Endothelial cell of umbilical vein (primary cell): ENCODE results near the gene CCDC197. TPM values are rescaled to one million over a fixed set of nuclear protein-coding genes. Genes with fewer than 3 reads are reported as not detected.

Experiments used
- BruUV-seq: library from RNA; stranded (reverse); fragments of 400-500 nt; replicated peaks from 2 replicates; lab custom pipeline; 2021; lab: Mats Ljungman, UMichigan
- CTCF ChIA-PET: fragments of 300-600, 350-600 bp; sonication (Branson Sonifier 250); formaldehyde crosslinking; loops from one replicate; lab custom pipeline; 2021; ENCODE audit warnings: antibody characterized with exemption, inconsistent platforms; lab: Charles Lee
- POLR2A ChIA-PET: fragments of 300-600, 350-600 bp; sonication (Branson Sonifier 250); formaldehyde crosslinking; loops from one replicate; lab custom pipeline; 2021; ENCODE audit warnings: antibody characterized with exemption, inconsistent platforms; lab: Charles Lee
- DNase-seq: peaks from one replicate; pipeline ENCODE4 v3.0.0-alpha.2; 2011; ENCODE audit warnings: low read depth, low spot score
- FAIRE-seq: peaks from 2 replicates; lab custom pipeline; 2011; peaks lifted over from hg19 to GRCh38; lab: Jason Lieb, UNC
- H2AFZ ChIP-seq: 2 replicates; pipeline ENCODE4 v1.6.0; 2012; ENCODE audit warnings: low read depth, low read length, control low read depth, inconsistent platforms
- H3K27ac ChIP-seq: 2 replicates; pipeline ENCODE4 v1.5.1; 2011; ENCODE audit warnings: low read depth, mild to moderate bottlenecking, control low read depth, low read length, moderate library complexity; ENCODE audit not compliant: insufficient read depth
- H3K27me3 ChIP-seq, 2 experiments: 2 replicates each; pipeline versions ENCODE4 v1.6.0 to v1.6.1; 2011; ENCODE audit warnings: low read length in 2 of 2, mixed read lengths in 1 of 2; ENCODE audit not compliant: control insufficient read depth in 2 of 2, insufficient read depth in 2 of 2
- H3K36me3 ChIP-seq, 2 experiments: 2 replicates in 1 of 2; 3 replicates in 1 of 2; pipeline ENCODE4 v1.5.1; 2011; ENCODE audit warnings: low read length in 2 of 2, mild to moderate bottlenecking in 1 of 2, moderate library complexity in 1 of 2; ENCODE audit not compliant: control insufficient read depth in 2 of 2, insufficient read depth in 2 of 2; ENCODE audit errors: extremely low read depth in 1 of 2
- H3K4me1 ChIP-seq: 3 replicates; pipeline ENCODE4 v1.5.1; 2011; ENCODE audit warnings: mild to moderate bottlenecking, low read length; ENCODE audit not compliant: control insufficient read depth, insufficient read depth; ENCODE audit errors: extremely low read depth
- H3K4me2 ChIP-seq: 2 replicates; pipeline ENCODE4 v1.6.1; 2011; ENCODE audit warnings: low read length, control low read depth, mixed read lengths; ENCODE audit not compliant: insufficient read depth
- H3K4me3 ChIP-seq, 3 experiments: fragments of 200-600 bp in 1 of 3; sonication (generic), shearing (Covaris generic) in 1 of 3; replicated peaks in 1 of 3; 2 replicates each; pipeline ENCODE4 v1.5.1; 2011 to 2016; ENCODE audit warnings: control low read depth in 3 of 3, low read length in 3 of 3, mild to moderate bottlenecking in 2 of 3, inconsistent platforms in 1 of 3, low read depth in 1 of 3, moderate library complexity in 1 of 3; ENCODE audit not compliant: insufficient read depth in 1 of 3
- H3K79me2 ChIP-seq: 2 replicates; pipeline ENCODE4 v1.6.0; 2012; ENCODE audit warnings: low read length, inconsistent platforms; ENCODE audit not compliant: control insufficient read depth, insufficient read depth
- H3K9ac ChIP-seq: replicated peaks from 2 replicates; pipeline ENCODE3; 2011; ENCODE audit warnings: low read length, control low read depth; ENCODE audit not compliant: insufficient read depth; ENCODE audit errors: extremely low read depth
- H3K9me1 ChIP-seq: replicated peaks from 3 replicates; pipeline ENCODE4 v1.6.0; 2011; ENCODE audit warnings: mild to moderate bottlenecking, low read length; ENCODE audit not compliant: control insufficient read depth, insufficient read depth; ENCODE audit errors: extremely low read depth
- H3K9me3 ChIP-seq: replicated peaks from 2 replicates; pipeline ENCODE4 v1.5.1; 2012; ENCODE audit warnings: low read length, inconsistent platforms; ENCODE audit not compliant: control insufficient read depth, insufficient read depth
- H4K20me1 ChIP-seq: replicated peaks from 2 replicates; pipeline ENCODE3; 2011; ENCODE audit warnings: mild to moderate bottlenecking, low read length; ENCODE audit not compliant: control insufficient read depth, insufficient read depth; ENCODE audit errors: extremely low read depth
- EZH2 ChIP-seq: IDR thresholded peaks from 2 replicates; pipeline ENCODE4 v1.6.1; 2012; ENCODE audit warnings: borderline replicate concordance, low read depth, mild to moderate bottlenecking, moderate library complexity, low read length, inconsistent platforms; ENCODE audit not compliant: severe bottlenecking
- FOS ChIP-seq: IDR thresholded peaks from 2 replicates; pipeline ENCODE4 v1.6.1; 2011; ENCODE audit warnings: mild to moderate bottlenecking, low read length, moderate library complexity, borderline replicate concordance; ENCODE audit not compliant: insufficient read depth
- GATA2 ChIP-seq: IDR thresholded peaks from 2 replicates; pipeline ENCODE4 v1.7.0; 2011; ENCODE audit warnings: low read depth, mild to moderate bottlenecking, moderate library complexity, mixed read lengths, low read length; ENCODE audit not compliant: insufficient read length, insufficient read depth
- JUN ChIP-seq: IDR thresholded peaks from 2 replicates; pipeline ENCODE4 v1.6.1; 2011; ENCODE audit warnings: borderline replicate concordance, low read depth; ENCODE audit not compliant: insufficient read length, insufficient read depth
- MYC ChIP-seq: IDR thresholded peaks from one replicate; pipeline ENCODE4 v1.6.1; 2011; ENCODE audit warnings: mild to moderate bottlenecking, low read depth, low read length
- POLR2A ChIP-seq: IDR thresholded peaks from 2 replicates; pipeline ENCODE4 v1.6.1; 2012; ENCODE audit warnings: low read depth, mild to moderate bottlenecking, control low read depth, low read length
- POLR2AphosphoS5 ChIP-seq: IDR thresholded peaks from 2 replicates; pipeline ENCODE4 v1.6.1; 2012; ENCODE audit warnings: low read depth, mild to moderate bottlenecking, control low read depth, low read length, moderate library complexity; ENCODE audit not compliant: insufficient read depth
- dilution Hi-C: fragments of 300-500 bp; cut with MboI; formaldehyde crosslinking; loops from one replicate; pipeline ENCODE4 v1.15.0; 2019; ENCODE audit warnings: low sequenced_read_pairs; ENCODE audit not compliant: extremely low pct_ligation_motif_present
- intact Hi-C: fragments of 100-400 bp; cut with micrococcal nuclease; formaldehyde crosslinking; loops from one replicate; pipeline ENCODE4 v1.10.0; 2022
- polyA plus RNA-seq, 4 experiments: library from polyadenylated mRNA; depleted of rRNA in 3 of 4; stranded (reverse) in 3 of 4; unstranded in 1 of 4; fragments of >200 nt; gene quantifications; 2 replicates each; pipeline versions ENCODE4 v1.2.1 to v1.2.3, GENCODE V29; 2011 to 2012; ENCODE audit warnings: missing spikeins in 1 of 4
- total RNA-seq: library from RNA; stranded (reverse); gene quantifications from 2 replicates; pipeline ENCODE4 v1.2.3, GENCODE V29; 2021
- TF ChIP-seq, protein P1 (sequence below): IDR thresholded peaks from 2 replicates; pipeline ENCODE4 v1.6.1; 2011; ENCODE audit not compliant: insufficient read depth, insufficient read length
- TF ChIP-seq, protein P2 (sequence below), 2 donors: IDR thresholded peaks; 1 replicate in 1 of 2; 2 replicates in 1 of 2; pipeline ENCODE4 v1.5.1; 2011; ENCODE audit warnings: low read length in 2 of 2, mild to moderate bottlenecking in 2 of 2, moderate library complexity in 2 of 2, control low read depth in 1 of 2, inconsistent platforms in 1 of 2, low read depth in 1 of 2; ENCODE audit not compliant: insufficient read depth in 1 of 2; ENCODE audit errors: extremely low read depth in 1 of 2

CCDC197 gene
- total and polyA plus RNA-seq, 2 donors (not counting 3 experiments of a cell fraction or from before 2014, with no cell fraction given), result not detected

DNA sequence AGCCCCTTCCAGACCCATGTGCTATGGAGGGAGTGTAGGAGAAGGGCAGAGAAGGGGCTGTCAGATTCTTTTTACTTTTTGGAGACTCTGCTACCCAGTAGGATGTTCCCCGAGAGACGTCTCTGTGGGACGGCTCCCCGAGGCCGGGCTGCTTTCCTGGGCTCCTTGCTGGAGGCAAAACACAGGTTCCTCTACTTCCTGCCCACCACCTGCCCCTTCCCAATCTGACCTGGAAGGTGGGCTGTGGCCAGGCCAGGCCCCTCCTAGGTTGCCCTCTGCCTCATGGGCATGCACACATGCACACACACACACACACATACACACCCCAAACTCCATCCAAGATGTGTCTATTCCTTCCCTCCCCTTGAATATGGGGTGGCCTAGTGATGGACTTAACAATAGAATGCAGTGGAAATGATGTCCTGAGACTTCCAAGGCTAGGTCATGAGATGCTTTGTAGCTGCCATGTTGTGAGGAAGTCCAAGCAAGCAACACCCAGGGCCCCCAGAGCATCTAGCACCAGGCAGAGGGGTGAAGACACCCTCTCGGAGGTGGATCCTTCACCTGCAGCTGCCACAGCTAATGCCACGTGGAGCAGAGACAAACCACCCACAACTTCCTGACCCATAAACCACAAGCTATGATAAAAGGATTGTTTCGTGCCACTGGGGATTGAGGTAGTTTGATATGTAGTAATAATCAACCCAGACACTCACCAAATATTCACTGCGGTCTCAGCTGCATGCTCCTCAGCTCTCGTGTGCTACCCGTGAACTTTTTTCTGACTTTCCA is 19.1 kb upstream of the CCDC197 start:
- no peaks in the 10 kb centered on the region for H3K9me3 ChIP-seq
- intact Hi-C loops (no loop called here), dilution Hi-C loops (no loop called here)
- TF ChIP-seq JUN (no peak), FOS (no peak), POLR2A (no peak), MYC (no peak), EZH2 (no peak), GATA2 (no peak), POLR2AphosphoS5 (no peak)
- TF ChIP-seq, protein P1, sequence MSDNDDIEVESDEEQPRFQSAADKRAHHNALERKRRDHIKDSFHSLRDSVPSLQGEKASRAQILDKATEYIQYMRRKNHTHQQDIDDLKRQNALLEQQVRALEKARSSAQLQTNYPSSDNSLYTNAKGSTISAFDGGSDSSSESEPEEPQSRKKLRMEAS, result no peak
- TF ChIP-seq, protein P2, sequence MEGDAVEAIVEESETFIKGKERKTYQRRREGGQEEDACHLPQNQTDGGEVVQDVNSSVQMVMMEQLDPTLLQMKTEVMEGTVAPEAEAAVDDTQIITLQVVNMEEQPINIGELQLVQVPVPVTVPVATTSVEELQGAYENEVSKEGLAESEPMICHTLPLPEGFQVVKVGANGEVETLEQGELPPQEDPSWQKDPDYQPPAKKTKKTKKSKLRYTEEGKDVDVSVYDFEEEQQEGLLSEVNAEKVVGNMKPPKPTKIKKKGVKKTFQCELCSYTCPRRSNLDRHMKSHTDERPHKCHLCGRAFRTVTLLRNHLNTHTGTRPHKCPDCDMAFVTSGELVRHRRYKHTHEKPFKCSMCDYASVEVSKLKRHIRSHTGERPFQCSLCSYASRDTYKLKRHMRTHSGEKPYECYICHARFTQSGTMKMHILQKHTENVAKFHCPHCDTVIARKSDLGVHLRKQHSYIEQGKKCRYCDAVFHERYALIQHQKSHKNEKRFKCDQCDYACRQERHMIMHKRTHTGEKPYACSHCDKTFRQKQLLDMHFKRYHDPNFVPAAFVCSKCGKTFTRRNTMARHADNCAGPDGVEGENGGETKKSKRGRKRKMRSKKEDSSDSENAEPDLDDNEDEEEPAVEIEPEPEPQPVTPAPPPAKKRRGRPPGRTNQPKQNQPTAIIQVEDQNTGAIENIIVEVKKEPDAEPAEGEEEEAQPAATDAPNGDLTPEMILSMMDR (IDR thresholded peaks at IDR 0.05; ENCODE audit: extremely low read depth in 1 of 2, insufficient read depth in 1 of 2, low read depth in 1 of 2, low read length in 2 of 2), result no peak
- no peak overlapping the region for H3K27ac ChIP-seq
- H3K4me1 ChIP-seq, result no peaks in the 10 kb centered on the region
- no peaks in the 10 kb centered on the region for H3K36me3 ChIP-seq
- no peaks in the 10 kb centered on the region for H3K27me3 ChIP-seq
- H4K20me1 ChIP-seq, result no peaks in the 10 kb centered on the region
- no peaks in the 10 kb centered on the region for H3K9me1 ChIP-seq
- FAIRE-seq (no peak), DNase-seq (no peak)
- no peak overlapping the region for H3K4me3 ChIP-seq
- no peak overlapping the region for H3K4me2 ChIP-seq
- BruUV-seq, result no TSS peak
- no peak overlapping the region for H3K9ac ChIP-seq
- H2AFZ ChIP-seq, result no peak overlapping the region
- ChIA-PET POLR2A (no interaction called here), CTCF (interaction anchor here (1.5 kb wide), 1 partner anchor 38 kb away, joined by 6 read pairs; no protein-coding TSS in a partner anchor)
- H3K79me2 ChIP-seq, result no peaks in the 10 kb centered on the region
